ENCODE measurements around the gene TTC13. TPM values are rescaled to one million over a fixed set of nuclear protein-coding genes. Genes with fewer than 3 reads are reported as not detected.

The TTC13 gene
- total and polyA plus RNA-seq, 2 of the 4 experiments (the other 2 are of a cell fraction), result 6.1 to 9.1 TPM

GRCh38 chr1:230895452-230895851 lies 83.2 kb downstream of the TTC13 start:
- Histone ChIP-seq H3K9ac (ENCODE audit: low read depth, low read length) (no peak overlapping the region), H3K14ac (replicated peaks; ENCODE audit: low read depth, low read length) (no peak overlapping the region), H3K79me1 (ENCODE audit: low read depth in 1 of 2, low read length in 2 of 2) (no peaks in the 10 kb centered on the region), H3K27me3 (ENCODE audit: control insufficient read depth, insufficient read depth, low read length) (no peaks in the 10 kb centered on the region), H2AFZ (replicated peaks; ENCODE audit: low read length, poor library complexity) (no peak overlapping the region), H2BK20ac (ENCODE audit: low read depth, low read length) (no peak overlapping the region), H3K27ac (ENCODE audit: insufficient read depth, low read length) (no peak overlapping the region), H4K8ac (ENCODE audit: low read depth in 2 of 2, low read length in 2 of 2) (no peak overlapping the region), H4K20me1 (ENCODE audit: insufficient read depth, low read length) (no peaks in the 10 kb centered on the region), H2AK9ac (replicated peaks; ENCODE audit: low read depth, low read length, poor library complexity) (no peak overlapping the region), H3K4me3 (ENCODE audit: insufficient read depth, low read depth, low read length) (no peak overlapping the region), H3K9me3 (ENCODE audit: control insufficient read depth, insufficient read depth, low read length) (no peaks in the 10 kb centered on the region), H4K91ac (ENCODE audit: insufficient read depth, low read depth, low read length) (no peak overlapping the region), H3K4me2 (ENCODE audit: low read depth, low read length) (no peak overlapping the region), H3K4ac (ENCODE audit: low read depth, low read length) (no peak overlapping the region), H4K5ac (ENCODE audit: low read depth, low read length) (no peak overlapping the region), H3K23ac (ENCODE audit: low read depth, low read length) (no peak overlapping the region), H2AK5ac (ENCODE audit: low read depth, low read length) (no peak overlapping the region), H3K56ac (ENCODE audit: extremely low read depth, insufficient read depth, low read length) (no peak overlapping the region), H3K9me1 (ENCODE audit: insufficient read depth, low read length) (no peaks in the 10 kb centered on the region; the same call in 1 of the 2 replicates), H2BK15ac (ENCODE audit: low read depth, low read length) (no peak overlapping the region), H3K18ac (ENCODE audit: low read depth, low read length) (no peak overlapping the region), H3K4me1 (ENCODE audit: control insufficient read depth, insufficient read depth, low read length) (peaks cover 4% of the 10 kb centered on the region), H3K36me3 (ENCODE audit: control insufficient read depth, insufficient read depth, low read length) (no peaks in the 10 kb centered on the region), H2BK5ac (ENCODE audit: low read depth, low read length, poor library complexity, severe bottlenecking) (no peak overlapping the region), H2BK120ac (ENCODE audit: low read depth, low read length) (no peak overlapping the region)
- ATAC-seq (ENCODE audit: low read depth) (no peak), DNase-seq (no peak)
- in situ Hi-C loops (cut with MboI; ENCODE audit: low sequenced_read_pairs), result no loop called here
- BruUV-seq (replicated peaks), result no TSS peak
- no peak for TF ChIP-seq NFE2L2 (IDR thresholded peaks at IDR 0.05; ENCODE audit: low read depth, low read length)
- TF ChIP-seq MAZ (IDR thresholded peaks at IDR 0.05; ENCODE audit: borderline replicate concordance, low read depth, low read length), result no peak
- no peak for TF ChIP-seq ELK1 (IDR thresholded peaks at IDR 0.05; ENCODE audit: borderline replicate concordance, low read depth, low read length)
- TF ChIP-seq RCOR1 (IDR thresholded peaks at IDR 0.05; ENCODE audit: insufficient replicate concordance, low read length), result no peak
- no peak for TF ChIP-seq CEBPB (IDR thresholded peaks at IDR 0.05; ENCODE audit: low read depth, low read length)
- no peak for TF ChIP-seq SMC3 (IDR thresholded peaks at IDR 0.05; ENCODE audit: low read depth, low read length)
- TF ChIP-seq CHD1 (IDR thresholded peaks at IDR 0.05; ENCODE audit: low read depth, low read length), result no peak
- no peak for TF ChIP-seq POLR2A (IDR thresholded peaks at IDR 0.05; ENCODE audit: low read depth, low read length)
- TF ChIP-seq CTCF (conservative IDR thresholded peaks at IDR 0.05; ENCODE audit: low read depth, low read length), result no peak
- no peak for TF ChIP-seq RFX5 (IDR thresholded peaks at IDR 0.05; ENCODE audit: low read depth, low read length)
- TF ChIP-seq BHLHE40 (IDR thresholded peaks at IDR 0.05; ENCODE audit: low read depth, low read length), result no peak
- TF ChIP-seq USF2 (IDR thresholded peaks at IDR 0.05; ENCODE audit: low read depth, low read length), result no peak
- TF ChIP-seq MXI1 (IDR thresholded peaks at IDR 0.05; ENCODE audit: borderline replicate concordance, low read depth, low read length), result no peak
- TF ChIP-seq MAFK (IDR thresholded peaks at IDR 0.05; ENCODE audit: low read depth, low read length), result no peak
- no peak for TF ChIP-seq RAD21 (IDR thresholded peaks at IDR 0.05; ENCODE audit: low read length)
- TF ChIP-seq FOS (IDR thresholded peaks at IDR 0.05; ENCODE audit: low read depth, low read length), result no peak
- ChIA-PET POLR2A (ENCODE audit: unreplicated experiment) (no interaction called here), CTCF (no interaction called here)
- dilution Hi-C loops (cut with HindIII; ENCODE audit: low sequenced_read_pairs, unreplicated experiment), result no loop called here
- intact Hi-C loops (cut with micrococcal nuclease), result no loop called here
- WGBS, 2 experiments (ENCODE audit: extremely low coverage in 2 of 2, insufficient read length in 1 of 2), result no CpG with 5 or more reads among the region's 2 CpGs
